CD4-positive, alpha-beta memory T cell (primary cell): ENCODE measurements around the gene MOB3C. TPM values are rescaled to one million over a fixed set of nuclear protein-coding genes. Genes with fewer than 3 reads are reported as not detected.
"Not testable (repeated sequence)": the region's sequence is repeated elsewhere in the genome, so short reads cannot be mapped to it uniquely, and the experiment has no call there.

Experiments used
- CTCF ChIA-PET: fragments of 350-600 bp; sonication (Branson Sonifier 250); formaldehyde crosslinking; loops from one replicate; lab custom pipeline; 2021; ENCODE audit warnings: inconsistent platforms; ENCODE audit not compliant: partially characterized antibody; lab: Charles Lee
- POLR2A ChIA-PET: fragments of 350-600 bp; sonication (Branson Sonifier 250); formaldehyde crosslinking; loops from one replicate; lab custom pipeline; 2021; ENCODE audit not compliant: partially characterized antibody; lab: Charles Lee
- DNase-seq, 5 donors: peaks; one replicate each; pipeline versions ENCODE4 v3.0.0 to v3.0.0-alpha.2; 2020 to 2022; ENCODE audit warnings: mixed read lengths in 1 of 5
- H3K27ac ChIP-seq: one replicate; pipeline ENCODE4 v1.7.0; 2013; ENCODE audit warnings: low read depth, low read length
- H3K27me3 ChIP-seq: 2 replicates; pipeline ENCODE4 v1.7.0; 2013; ENCODE audit warnings: mild to moderate bottlenecking, low read length, moderate library complexity; ENCODE audit not compliant: insufficient read depth
- H3K36me3 ChIP-seq: 2 replicates; pipeline ENCODE4 v1.7.0; 2013; ENCODE audit warnings: mild to moderate bottlenecking, low read length, moderate library complexity; ENCODE audit not compliant: insufficient read depth
- H3K4me1 ChIP-seq: 2 replicates; pipeline ENCODE4 v1.7.0; 2013; ENCODE audit warnings: mild to moderate bottlenecking, low read length, moderate library complexity; ENCODE audit not compliant: insufficient read depth
- H3K4me3 ChIP-seq, 2 donors: one replicate each; pipeline ENCODE4 v1.7.0; 2013; ENCODE audit warnings: low read length in 2 of 2, mild to moderate bottlenecking in 1 of 2
- H3K9me3 ChIP-seq, 2 donors: one replicate each; pipeline ENCODE4 v1.7.0; 2013; ENCODE audit warnings: low read length in 2 of 2, control low read depth in 1 of 2; ENCODE audit not compliant: control insufficient read depth in 1 of 2
- H3K27ac Mint-ChIP-seq, 7 donors: one replicate each; pipeline ENCODE4 v1.8.0; 2020 to 2021; ENCODE audit warnings: mixed read lengths in 7 of 7, mild to moderate bottlenecking in 6 of 7, inconsistent platforms in 3 of 7, moderate library complexity in 3 of 7
- H3K27me3 Mint-ChIP-seq, 2 donors: one replicate each; pipeline ENCODE4 v1.8.0; 2020 to 2021; ENCODE audit warnings: mixed read lengths in 2 of 2
- H3K36me3 Mint-ChIP-seq, 2 donors: one replicate each; pipeline ENCODE4 v1.8.0; 2020 to 2021; ENCODE audit warnings: mixed read lengths in 2 of 2, inconsistent platforms in 1 of 2, mild to moderate bottlenecking in 1 of 2
- H3K4me1 Mint-ChIP-seq, 4 donors: one replicate each; pipeline ENCODE4 v1.8.0; 2020 to 2021; ENCODE audit warnings: mixed read lengths in 4 of 4, mild to moderate bottlenecking in 1 of 4
- H3K4me3 Mint-ChIP-seq, 8 donors: one replicate each; pipeline ENCODE4 v1.8.0; 2020 to 2021; ENCODE audit warnings: mixed read lengths in 8 of 8, mild to moderate bottlenecking in 7 of 8, moderate library complexity in 6 of 8, inconsistent platforms in 3 of 8
- H3K9me3 Mint-ChIP-seq, 8 donors: one replicate each; pipeline ENCODE4 v1.8.0; 2020 to 2021; ENCODE audit warnings: mixed read lengths in 8 of 8, mild to moderate bottlenecking in 5 of 8, inconsistent platforms in 3 of 8, moderate library complexity in 1 of 8
- intact Hi-C: fragments of 100-400 bp; cut with micrococcal nuclease; formaldehyde crosslinking; loops from one replicate; pipeline ENCODE4 v1.15.1; 2023
- polyA plus RNA-seq, 2 donors: library from polyadenylated mRNA; unstranded; fragments of 300-500 nt; fragmentation: Illumina TruSeq; gene quantifications; one replicate each; pipeline ENCODE4 v1.2.3, GENCODE V29; 2021
- total RNA-seq, 2 experiments: library from RNA; stranded (reverse); gene quantifications; one replicate each; pipeline ENCODE4 v1.2.3, GENCODE V29; 2021

The MOB3C gene
- total and polyA plus RNA-seq, 4 experiments from 2014 or later = 9.8 to 29.5 (median 23.5) TPM

GRCh38 chr1:46656643-46657042 is 40.0 kb upstream of the MOB3C start:
- Mint-ChIP-seq H3K4me3 (no peak overlapping the region), H3K4me1 (peaks cover 0 to 10% (median 6%) of the 10 kb centered on the region in 4 donors), H3K27me3 (no peaks in the 10 kb centered on the region), H3K27ac (no peak overlapping the region), H3K9me3 (peaks cover 0 to 5% (median 0%) of the 10 kb centered on the region in 8 donors), H3K36me3 (peaks cover 64 to 73% of the 10 kb centered on the region in 2 donors)
- ChIA-PET POLR2A (interaction anchor here (1.0 to 2.0 kb wide), 3 partner anchors 9 to 53 kb away, joined by 3 to 6 read pairs (median 3); partner anchors contain the start of genes ATPAF1 and MKNK1), CTCF (no interaction called here)
- intact Hi-C loops = no loop called here
- H3K27me3 ChIP-seq = no peaks in the 10 kb centered on the region
- no peak overlapping the region for H3K27ac ChIP-seq
- H3K4me1 ChIP-seq = no peaks in the 10 kb centered on the region
- DNase-seq = no peak
- peaks cover 33% of the 10 kb centered on the region for H3K36me3 ChIP-seq
- H3K9me3 ChIP-seq = no peaks in the 10 kb centered on the region
- H3K4me3 ChIP-seq = no peak overlapping the region

GRCh38 chr1:46655848-46656247 is 39.2 kb upstream of the MOB3C start:
- Histone ChIP-seq H3K27me3 (no peaks in the 10 kb centered on the region), H3K4me1 (no peaks in the 10 kb centered on the region), H3K4me3 (no peak overlapping the region), H3K9me3 (no peaks in the 10 kb centered on the region), H3K36me3 (peaks cover 33% of the 10 kb centered on the region), H3K27ac (no peak overlapping the region)
- H3K4me3 Mint-ChIP-seq = no peak overlapping the region
- H3K9me3 Mint-ChIP-seq = peaks cover 0 to 5% (median 0%) of the 10 kb centered on the region in 8 donors
- ChIA-PET POLR2A (interaction anchor here (0.5 to 2.0 kb wide), 2 partner anchors 12 to 1924 kb away, joined by 3 to 6 read pairs; partner anchors contain the start of gene ATPAF1), CTCF (no interaction called here)
- DNase-seq = no peak
- H3K27ac Mint-ChIP-seq = peak overlapping the region in 2 of 7 donors; percentile 9 to 64
- H3K4me1 Mint-ChIP-seq = peaks cover 0 to 10% (median 6%) of the 10 kb centered on the region in 4 donors
- H3K27me3 Mint-ChIP-seq = no peaks in the 10 kb centered on the region
- peaks cover 65 to 73% of the 10 kb centered on the region in 2 donors for H3K36me3 Mint-ChIP-seq
- intact Hi-C loops = no loop called here

DNA sequence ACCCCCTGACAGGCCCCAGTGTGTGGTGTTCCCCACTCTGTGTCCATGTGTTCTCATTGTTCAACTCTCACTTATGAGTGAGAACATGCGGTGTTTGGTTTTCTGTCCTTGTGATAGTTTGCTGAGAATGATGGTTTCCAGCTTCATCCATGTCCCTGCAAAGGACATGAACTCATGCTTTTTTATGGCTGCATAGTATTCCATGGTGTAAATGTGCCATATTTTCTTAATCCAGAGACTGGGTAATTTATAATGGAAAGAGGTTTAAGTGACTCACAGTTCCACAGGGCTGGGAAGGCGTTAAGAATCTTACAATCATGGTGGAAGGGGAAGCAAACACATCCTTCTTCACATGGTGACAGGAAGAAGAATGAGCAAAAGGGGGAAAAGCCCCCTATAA is 38.1 kb upstream of the MOB3C start:
- H3K4me1 Mint-ChIP-seq, intact Hi-C loops, CTCF ChIA-PET, H3K9me3 ChIP-seq, H3K4me3 ChIP-seq, H3K9me3 Mint-ChIP-seq, DNase-seq, H3K27ac ChIP-seq, H3K27me3 ChIP-seq, H3K27me3 Mint-ChIP-seq, H3K4me1 ChIP-seq, POLR2A ChIA-PET, H3K4me3 Mint-ChIP-seq: not testable (repeated sequence)
- H3K27ac Mint-ChIP-seq = peak overlapping the region in 2 of 7 donors; percentile 22
- H3K36me3 ChIP-seq = peaks cover 36% of the 10 kb centered on the region
- peaks cover 76 to 77% of the 10 kb centered on the region in 2 donors for H3K36me3 Mint-ChIP-seq

DNA sequence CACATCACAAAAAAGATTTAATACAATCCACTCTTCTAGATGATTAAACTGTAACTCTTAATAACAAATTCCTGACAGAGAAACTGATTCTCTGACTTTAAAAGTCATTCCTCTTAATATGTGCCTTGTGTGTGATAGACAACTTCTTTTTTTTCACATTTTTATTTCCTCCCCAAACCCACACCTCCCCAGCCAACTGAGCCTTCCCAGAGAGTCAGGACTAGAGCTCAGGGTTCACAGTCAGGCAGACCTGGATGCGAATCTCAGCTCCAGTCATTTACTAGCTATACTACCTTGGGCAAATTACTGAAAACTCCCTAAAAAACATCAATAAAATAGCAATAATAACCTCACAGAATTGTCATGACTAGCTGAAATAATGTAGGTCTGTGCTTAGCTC is 37.4 kb upstream of the MOB3C start:
- peaks cover 0 to 8% (median 1%) of the 10 kb centered on the region in 8 donors for H3K9me3 Mint-ChIP-seq
- intact Hi-C loops = no loop called here
- H3K36me3 Mint-ChIP-seq = peaks cover 77 to 80% of the 10 kb centered on the region in 2 donors
- no peak overlapping the region for H3K27ac ChIP-seq
- DNase-seq = no peak
- no peak overlapping the region for H3K4me3 Mint-ChIP-seq
- H3K4me3 ChIP-seq = no peak overlapping the region
- CTCF ChIA-PET = no interaction called here
- H3K27ac Mint-ChIP-seq = peak overlapping the region in 1 of 7 donors; percentile 55
- POLR2A ChIA-PET = interaction anchor here (1.5 kb wide), 1 partner anchor 14 kb away, joined by 4 read pairs; the partner anchor contains the start of gene ATPAF1
- H3K27me3 ChIP-seq = no peaks in the 10 kb centered on the region
- no peaks in the 10 kb centered on the region for H3K9me3 ChIP-seq
- H3K27me3 Mint-ChIP-seq = no peaks in the 10 kb centered on the region
- peaks cover 0 to 6% (median 1%) of the 10 kb centered on the region in 4 donors for H3K4me1 Mint-ChIP-seq
- H3K36me3 ChIP-seq = peaks cover 33% of the 10 kb centered on the region
- H3K4me1 ChIP-seq = no peaks in the 10 kb centered on the region

- peak overlapping the region in 1 of 7 donors; percentile 6 for H3K27ac Mint-ChIP-seq
- H3K4me1 Mint-ChIP-seq = peaks cover 0 to 6% (median 1%) of the 10 kb centered on the region in 4 donors
- H3K4me3 Mint-ChIP-seq = no peak overlapping the region
- POLR2A ChIA-PET = interaction anchor here (0.9 to 1.5 kb wide), 2 partner anchors 14 to 37 kb away, joined by 3 to 4 read pairs; partner anchors contain the start of gene ATPAF1
- no peak for DNase-seq
- Histone ChIP-seq H3K27me3 (no peaks in the 10 kb centered on the region), H3K4me1 (no peaks in the 10 kb centered on the region), H3K9me3 (no peaks in the 10 kb centered on the region), H3K27ac (no peak overlapping the region), H3K4me3 (no peak overlapping the region), H3K36me3 (peaks cover 32% of the 10 kb centered on the region)
- H3K27me3 Mint-ChIP-seq = no peaks in the 10 kb centered on the region
- CTCF ChIA-PET = interaction anchor here (0.8 kb wide), 1 partner anchor 63 kb away, joined by 3 read pairs; no protein-coding TSS in a partner anchor
- H3K9me3 Mint-ChIP-seq = peaks cover 0 to 8% (median 1%) of the 10 kb centered on the region in 8 donors
- intact Hi-C loops = no loop called here
- H3K36me3 Mint-ChIP-seq = peaks cover 76 to 83% of the 10 kb centered on the region in 2 donors
These were observed 36.9 kb upstream of the MOB3C start for GRCh38 chr1:46653405-46653958.

DNA sequence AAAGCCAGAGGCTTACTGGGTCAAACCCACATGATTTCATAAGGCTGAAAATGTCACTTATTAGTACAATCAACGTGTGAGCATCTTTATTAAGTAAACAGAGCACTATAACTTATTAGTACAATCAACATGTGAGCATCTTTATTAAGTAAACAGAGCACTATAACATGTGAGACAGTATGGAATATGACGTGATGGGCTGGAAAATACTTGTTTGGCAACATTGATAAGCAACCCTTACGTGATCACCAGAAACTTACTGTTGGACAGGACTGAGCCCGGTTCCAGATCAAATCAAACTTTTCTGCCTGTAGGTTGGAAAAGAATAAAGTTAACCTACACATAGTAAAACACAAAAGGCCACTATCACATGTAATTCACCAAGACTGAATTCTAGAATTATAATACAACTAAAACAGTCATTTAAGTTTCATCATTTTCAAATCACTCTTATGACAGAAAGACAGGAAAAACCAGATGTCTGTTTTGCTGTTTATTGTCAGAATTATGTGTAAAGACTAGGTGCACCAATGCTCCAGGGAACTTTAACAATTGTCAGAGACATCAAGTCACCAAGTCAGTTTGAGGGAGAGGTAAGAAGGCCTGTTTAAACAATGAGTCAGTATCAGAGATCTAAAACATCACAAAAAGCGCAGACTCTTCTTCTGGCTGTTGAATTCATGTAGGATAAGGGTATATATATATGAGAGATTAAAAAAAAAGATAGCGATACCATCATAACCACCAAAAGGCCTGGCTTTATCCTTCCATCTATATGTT is 35.9 kb upstream of the MOB3C start:
- no peaks in the 10 kb centered on the region for H3K4me1 ChIP-seq
- H3K27ac ChIP-seq = no peak overlapping the region
- H3K36me3 ChIP-seq = peaks cover 22% of the 10 kb centered on the region
- H3K27me3 Mint-ChIP-seq = no peaks in the 10 kb centered on the region
- H3K27me3 ChIP-seq = no peaks in the 10 kb centered on the region
- peaks cover 0 to 6% (median 1%) of the 10 kb centered on the region in 4 donors for H3K4me1 Mint-ChIP-seq
- H3K36me3 Mint-ChIP-seq = peaks cover 71 to 80% of the 10 kb centered on the region in 2 donors
- no peak for DNase-seq
- intact Hi-C loops = no loop called here
- POLR2A ChIA-PET = interaction anchor here (0.9 to 1.5 kb wide), 2 partner anchors 15 to 37 kb away, joined by 3 to 4 read pairs; partner anchors contain the start of gene ATPAF1
- no peak overlapping the region for H3K4me3 ChIP-seq
- no peak overlapping the region for H3K4me3 Mint-ChIP-seq
- H3K9me3 Mint-ChIP-seq = peaks cover 0 to 8% (median 1%) of the 10 kb centered on the region in 8 donors
- CTCF ChIA-PET = no interaction called here
- no peaks in the 10 kb centered on the region for H3K9me3 ChIP-seq
- peak overlapping the region in 1 of 7 donors; percentile 5 for H3K27ac Mint-ChIP-seq

- H3K27ac ChIP-seq, H3K27me3 ChIP-seq, H3K27me3 Mint-ChIP-seq, H3K4me3 ChIP-seq, H3K4me1 ChIP-seq, H3K4me3 Mint-ChIP-seq, H3K9me3 ChIP-seq, intact Hi-C loops, CTCF ChIA-PET, POLR2A ChIA-PET, H3K9me3 Mint-ChIP-seq, H3K27ac Mint-ChIP-seq, H3K4me1 Mint-ChIP-seq, DNase-seq: not testable (repeated sequence)
- H3K36me3 Mint-ChIP-seq = peaks cover 72 to 79% of the 10 kb centered on the region in 2 donors
- H3K36me3 ChIP-seq = peaks cover 11% of the 10 kb centered on the region
These were observed 34.5 kb upstream of the MOB3C start for GRCh38 chr1:46651152-46651551.
